GM18499 (cell line): ENCODE data around the gene DNER.
"Not testable (repeated sequence)": the region's sequence is repeated elsewhere in the genome, so short reads cannot be mapped to it uniquely, and the experiment has no call there.

Source experiments
- ATAC-seq: cut with Tn5 transposase; IDR thresholded peaks from one replicate; pipeline ENCODE4 v1.9.1; 2021; ENCODE audit warnings: moderate number of reproducible peaks; ENCODE audit not compliant: insufficient read depth, unreplicated experiment

Gene DNER

GRCh38 chr2:229714080-229714735 lies at the start of gene DNER:
Gene DNER, minus strand, starts transcription at chr2:229714555. Its CDS starts 132 bp downstream, at chr2:229714423.
- ATAC-seq: no peak

- ATAC-seq: no peak
These were observed 47.3 kb upstream of the DNER start for GRCh38 chr2:229761663-229762062.

- not testable (repeated sequence) for ATAC-seq
These were observed 43.1 kb upstream of the DNER start for GRCh38 chr2:229757462-229757861.

- ATAC-seq: no peak
These were observed 38.8 kb upstream of the DNER start for GRCh38 chr2:229752970-229753729.

- no peak for ATAC-seq
These were observed 35.4 kb upstream of the DNER start for GRCh38 chr2:229749779-229750178.

GRCh38 chr2:229748950-229749349 lies 34.6 kb upstream of the DNER start:
- ATAC-seq: no peak

GRCh38 chr2:229742691-229743090 lies 28.3 kb upstream of the DNER start:
- not testable (repeated sequence) for ATAC-seq

- no peak for ATAC-seq
These were observed 25.9 kb upstream of the DNER start for GRCh38 chr2:229740279-229740678.

- no peak for ATAC-seq
These were observed 23.8 kb upstream of the DNER start for GRCh38 chr2:229738024-229738625.

GRCh38 chr2:229734410-229734809 lies 20.1 kb upstream of the DNER start:
- no peak for ATAC-seq

GRCh38 chr2:229733611-229734245 lies 19.4 kb upstream of the DNER start:
- no peak for ATAC-seq

- ATAC-seq: no peak
These were observed 18.5 kb upstream of the DNER start for GRCh38 chr2:229732897-229733296.

- ATAC-seq: no peak
These were observed 17.6 kb upstream of the DNER start for GRCh38 chr2:229731916-229732315.

GRCh38 chr2:229731363-229731762 lies 17.0 kb upstream of the DNER start:
- no peak for ATAC-seq

GRCh38 chr2:229728370-229728769 lies 14.0 kb upstream of the DNER start:
- ATAC-seq: no peak

GRCh38 chr2:229726643-229727042 lies 12.3 kb upstream of the DNER start:
- ATAC-seq: no peak

- no peak for ATAC-seq
These were observed 11.6 kb upstream of the DNER start for GRCh38 chr2:229725716-229726574.

- ATAC-seq: not testable (repeated sequence)
These were observed 8.8 kb upstream of the DNER start for GRCh38 chr2:229723192-229723591.

- ATAC-seq: no peak
These were observed 5.7 kb upstream of the DNER start for GRCh38 chr2:229719926-229720647.
